HG03175 (cell line): ENCODE measurements around the gene ENKD1.
"Not testable (repeated sequence)": the region's sequence is repeated elsewhere in the genome, so short reads cannot be mapped to it uniquely, and the experiment has no call there.

ENCODE experiments used
- ATAC-seq: cut with Tn5 transposase; IDR thresholded peaks from one replicate; pipeline ENCODE4 v1.9.1; 2021; ENCODE audit warnings: mild to moderate bottlenecking, moderate library complexity; ENCODE audit not compliant: unreplicated experiment

Gene ENKD1

GRCh38 chr16:67666559-67667452 lies at the start of gene ENKD1, which contains the start of gene C16orf86:
Gene ENKD1 (minus strand): TSS chr16:67666750. CDS start chr16:67666442, 308 bp downstream.
Gene C16orf86 (plus strand): TSS chr16:67666814. CDS start chr16:67666971, 157 bp downstream.
- ATAC-seq, result peak; percentile 63

- ATAC-seq, result no peak
Observed at GRCh38 chr16:67716097-67716496, 49.5 kb upstream of the ENKD1 start.

- ATAC-seq, result no peak
Observed at GRCh38 chr16:67714522-67714921, 48.0 kb upstream of the ENKD1 start.

GRCh38 chr16:67713647-67714273 lies 47.2 kb upstream of the ENKD1 start:
- no peak for ATAC-seq

- no peak for ATAC-seq
Observed at GRCh38 chr16:67710607-67711006, 44.1 kb upstream of the ENKD1 start.

- ATAC-seq, result no peak
Observed at GRCh38 chr16:67709050-67709449, 42.5 kb upstream of the ENKD1 start.

- ATAC-seq, result no peak
Observed at GRCh38 chr16:67708368-67708771, 41.8 kb upstream of the ENKD1 start.

- no peak for ATAC-seq
Observed at GRCh38 chr16:67707790-67708189, 41.2 kb upstream of the ENKD1 start.

GRCh38 chr16:67707210-67707609 lies 40.7 kb upstream of the ENKD1 start:
- ATAC-seq, result no peak

- ATAC-seq, result no peak
Observed at GRCh38 chr16:67704110-67704509, 37.6 kb upstream of the ENKD1 start.

- ATAC-seq, result no peak
Observed at GRCh38 chr16:67703626-67704025, 37.1 kb upstream of the ENKD1 start.

- ATAC-seq, result no peak
Observed at GRCh38 chr16:67702130-67702529, 35.6 kb upstream of the ENKD1 start.

- ATAC-seq, result no peak
Observed at GRCh38 chr16:67701420-67701819, 34.9 kb upstream of the ENKD1 start.

- no peak for ATAC-seq
Observed at GRCh38 chr16:67699265-67699664, 32.7 kb upstream of the ENKD1 start.

- ATAC-seq, result no peak
Observed at GRCh38 chr16:67697422-67698185, 31.1 kb upstream of the ENKD1 start.

GRCh38 chr16:67694611-67695010 lies 28.1 kb upstream of the ENKD1 start:
- ATAC-seq, result no peak

GRCh38 chr16:67693517-67694285 lies 27.2 kb upstream of the ENKD1 start:
- ATAC-seq, result not testable (repeated sequence)

- no peak for ATAC-seq
Observed at GRCh38 chr16:67685388-67686112, 19.0 kb upstream of the ENKD1 start.

GRCh38 chr16:67683767-67684166 lies 17.2 kb upstream of the ENKD1 start:
- ATAC-seq, result no peak
